GM23338 (cell line): Measurements from ENCODE around the gene PCBP3. TPM values are rescaled to one million over a fixed set of nuclear protein-coding genes. Genes with fewer than 3 reads are reported as not detected.

Experiments
- ATAC-seq: fragments of 200-7000 bp; cut with Tn5 transposase; 3 replicates; pipeline ENCODE4 v1.9.1; 2020
- DNase-seq: peaks from one replicate; pipeline ENCODE4 v3.0.0-alpha.2; 2015; ENCODE audit warnings: low spot score
- H2AFZ ChIP-seq: fragments of 200-600 bp; sonication (generic); 2 replicates; pipeline ENCODE4 v1.8.0; 2016; ENCODE audit warnings: antibody characterized with exemption, mild to moderate bottlenecking, moderate library complexity
- H3F3A ChIP-seq: fragments of 200-600 bp; sonication (generic); replicated peaks from 2 replicates; pipeline ENCODE4 v1.8.0; 2017; ENCODE audit warnings: antibody characterized with exemption, mixed run types, low read depth
- H3K27ac ChIP-seq: fragments of 200-600 bp; sonication (generic); 2 replicates; pipeline ENCODE4 v1.6.1; 2016; ENCODE audit warnings: low read depth
- H3K27me3 ChIP-seq: fragments of 200-600 bp; sonication (generic); 2 replicates; pipeline ENCODE4 v1.8.0; 2016; ENCODE audit warnings: mild to moderate bottlenecking, mixed run types, moderate library complexity; ENCODE audit not compliant: insufficient read depth
- H3K36me3 ChIP-seq: fragments of 200-600 bp; sonication (generic); 2 replicates; pipeline ENCODE4 v1.8.0; 2016; ENCODE audit warnings: mild to moderate bottlenecking; ENCODE audit not compliant: insufficient read depth
- H3K4me1 ChIP-seq: fragments of 200-600 bp; sonication (generic); 2 replicates; pipeline ENCODE4 v1.8.0; 2016; ENCODE audit warnings: mild to moderate bottlenecking, moderate library complexity; ENCODE audit not compliant: insufficient read depth
- H3K4me2 ChIP-seq: fragments of 200-600 bp; sonication (generic); 2 replicates; pipeline ENCODE4 v1.7.1; 2017; ENCODE audit warnings: mixed run types
- H3K4me3 ChIP-seq: fragments of 200-600 bp; sonication (generic); 2 replicates; pipeline ENCODE4 v1.6.1; 2016; ENCODE audit warnings: mixed run types
- H3K79me2 ChIP-seq: fragments of 200-600 bp; sonication (generic); replicated peaks from 2 replicates; pipeline ENCODE4 v1.8.0; 2017; ENCODE audit warnings: mild to moderate bottlenecking; ENCODE audit not compliant: insufficient read depth
- H3K9me2 ChIP-seq: fragments of 200-600 bp; sonication (generic); 2 replicates; pipeline ENCODE4 v1.8.0; 2017; ENCODE audit not compliant: insufficient read depth
- H4K20me1 ChIP-seq: fragments of 200-600 bp; sonication (generic); replicated peaks from 2 replicates; pipeline ENCODE4 v1.8.0; 2017; ENCODE audit warnings: mild to moderate bottlenecking; ENCODE audit not compliant: insufficient read depth
- H3K27ac Mint-ChIP-seq: 2 replicates; pipeline ENCODE4 v1.8.0; 2020; ENCODE audit warnings: inconsistent platforms, mild to moderate bottlenecking, moderate library complexity, mixed read lengths
- H3K27me3 Mint-ChIP-seq: 3 replicates; pipeline ENCODE4 v1.8.0; 2022; ENCODE audit warnings: low read depth, mild to moderate bottlenecking, moderate library complexity, mixed read lengths, inconsistent platforms; ENCODE audit not compliant: insufficient read depth, poor library complexity
- H3K36me3 Mint-ChIP-seq: 3 replicates; pipeline ENCODE4 v1.8.0; 2021; ENCODE audit warnings: low read depth, mild to moderate bottlenecking, inconsistent platforms, moderate library complexity, mixed read lengths
- H3K4me1 Mint-ChIP-seq: 3 replicates; pipeline ENCODE4 v1.8.0; 2020; ENCODE audit warnings: mild to moderate bottlenecking, inconsistent platforms, mixed read lengths
- H3K4me3 Mint-ChIP-seq: 3 replicates; pipeline ENCODE4 v1.8.0; 2021; ENCODE audit warnings: moderate library complexity, mild to moderate bottlenecking, inconsistent platforms, mixed read lengths
- H3K9me3 Mint-ChIP-seq: 3 replicates; pipeline ENCODE4 v1.8.0; 2020; ENCODE audit warnings: moderate library complexity, mild to moderate bottlenecking, inconsistent platforms, mixed read lengths
- ETS1 ChIP-seq: IDR thresholded peaks from 2 replicates; pipeline ENCODE4 v1.6.1; 2016; ENCODE audit warnings: antibody characterized with exemption
- EZH2phosphoT487 ChIP-seq: fragments of 200-600 bp; sonication (generic); IDR thresholded peaks from one replicate; pipeline ENCODE4 v1.8.1; 2018; ENCODE audit warnings: antibody characterized with exemption; ENCODE audit not compliant: unreplicated experiment
- JUNB ChIP-seq: IDR thresholded peaks from one replicate; pipeline ENCODE4 v1.6.1; 2016; ENCODE audit warnings: antibody characterized with exemption; ENCODE audit not compliant: unreplicated experiment
- STAT1 ChIP-seq: IDR thresholded peaks from one replicate; pipeline ENCODE4 v1.6.1; 2016; ENCODE audit warnings: antibody characterized with exemption; ENCODE audit not compliant: unreplicated experiment
- ZNF114 ChIP-seq: fragments of 250-450 bp; sonication (Bioruptor Pico); IDR thresholded peaks from 2 replicates; pipeline ENCODE4 v1.5.0; 2020; ENCODE audit warnings: mild to moderate bottlenecking, moderate library complexity
- ZNF331 ChIP-seq: fragments of 250-450 bp; sonication (Bioruptor Pico); IDR thresholded peaks from 2 replicates; pipeline ENCODE4 v1.5.0; 2020; ENCODE audit warnings: low read depth, mild to moderate bottlenecking, moderate library complexity
- ZNF462 ChIP-seq: fragments of 250-450 bp; sonication (Bioruptor Pico); IDR thresholded peaks from 2 replicates; pipeline ENCODE4 v1.5.0; 2020; ENCODE audit warnings: mild to moderate bottlenecking, moderate library complexity
- polyA plus RNA-seq: library from polyadenylated mRNA; unstranded; fragments of >200 nt; fragmentation: Nextera tagmentation; extraction: Ambion mirVana; gene quantifications from 2 replicates; pipeline ENCODE4 v1.2.1, GENCODE V29; 2016
- total RNA-seq: library from RNA; depleted of rRNA; stranded (reverse); fragments of >200 nt; shearing (Covaris generic); gene quantifications from 2 replicates; pipeline ENCODE4 v1.2.3, GENCODE V29; 2014
- TF ChIP-seq, protein P1 (sequence below): IDR thresholded peaks from one replicate; pipeline ENCODE4 v1.6.1; 2018; ENCODE audit warnings: antibody characterized with exemption; ENCODE audit not compliant: unreplicated experiment
- TF ChIP-seq, protein P2 (sequence below), 2 experiments: fragments of 200-600 bp in 1 of 2; sonication (generic) in 1 of 2; conservative IDR thresholded peaks; 2 replicates each; pipeline versions ENCODE4 v1.5.1 to v1.6.1; 2016 to 2017; ENCODE audit warnings: antibody characterized with exemption in 2 of 2, low read depth in 2 of 2, mild to moderate bottlenecking in 2 of 2, moderate library complexity in 1 of 2

PCBP3 gene
- total and polyA plus RNA-seq, 2 experiments from 2014 or later, result 7.1 to 9.1 TPM

- TF ChIP-seq STAT1, result no peak
- TF ChIP-seq EZH2phosphoT487, result no peak
Observed at GRCh38 chr21:45721671-45722070, 78.1 kb downstream of the PCBP3 start (continued).

DNA sequence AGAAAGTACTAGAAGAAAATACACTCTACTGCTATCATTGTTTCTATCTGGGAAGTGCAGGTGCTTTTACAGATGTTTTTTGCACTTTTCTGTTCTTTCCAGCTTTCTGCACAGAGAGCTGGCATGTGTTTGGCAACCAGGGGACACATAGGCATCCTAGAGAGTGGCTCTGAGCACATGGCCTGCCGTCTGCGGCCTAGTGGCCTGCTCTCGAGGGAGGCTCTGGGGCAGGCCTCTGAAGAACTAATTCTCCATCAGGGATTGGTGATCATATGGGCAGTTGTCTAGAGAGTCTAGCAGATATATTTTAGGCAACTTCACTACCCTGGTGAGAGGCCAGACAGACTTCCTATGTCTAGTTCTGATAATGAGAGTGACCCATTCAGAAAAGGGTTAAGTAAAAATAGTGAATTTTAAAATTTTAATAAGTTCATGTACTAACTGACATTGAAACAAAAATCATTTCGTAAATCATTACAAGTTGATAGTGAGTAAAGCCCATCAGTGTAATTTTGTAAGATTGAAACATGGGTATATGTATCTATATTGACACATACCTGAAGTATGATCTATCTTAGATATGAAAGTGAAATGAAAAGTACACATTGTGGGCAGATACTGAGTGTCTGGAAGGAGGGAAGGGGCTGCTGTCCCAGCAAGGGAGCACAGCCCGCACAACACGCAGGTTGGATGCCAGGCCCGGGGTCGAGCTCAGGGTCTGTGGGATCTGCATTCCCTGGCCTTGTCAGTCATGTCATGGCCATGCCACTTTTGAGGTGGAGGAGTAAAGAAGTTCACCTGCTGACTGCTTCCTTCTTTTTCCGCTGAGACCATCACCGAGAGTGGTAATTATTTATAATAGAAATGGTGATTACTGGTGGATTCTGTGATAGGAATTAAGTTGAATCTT lies 79.8 kb downstream of the PCBP3 start:
- no peak overlapping the region for H3K27ac ChIP-seq
- H3F3A ChIP-seq, result no peaks in the 10 kb centered on the region
- no peak overlapping the region for H3K27ac Mint-ChIP-seq
- H2AFZ ChIP-seq, result no peak overlapping the region
- no peak overlapping the region for H3K4me3 Mint-ChIP-seq
- H3K36me3 Mint-ChIP-seq, result no peaks in the 10 kb centered on the region
- H3K4me1 Mint-ChIP-seq, result peaks cover 7% of the 10 kb centered on the region
- DNase-seq, result no peak
- no peaks in the 10 kb centered on the region for H4K20me1 ChIP-seq
- H3K36me3 ChIP-seq, result no peaks in the 10 kb centered on the region
- no peaks in the 10 kb centered on the region for H3K79me2 ChIP-seq
- no peak overlapping the region for H3K4me2 ChIP-seq
- no peak for ATAC-seq
- H3K9me3 Mint-ChIP-seq, result no peaks in the 10 kb centered on the region
- H3K4me3 ChIP-seq, result no peak overlapping the region
- H3K27me3 ChIP-seq, result no peaks in the 10 kb centered on the region
- no peaks in the 10 kb centered on the region for H3K9me2 ChIP-seq
- no peaks in the 10 kb centered on the region for H3K4me1 ChIP-seq
- peaks cover 3% of the 10 kb centered on the region for H3K27me3 Mint-ChIP-seq
- TF ChIP-seq STAT1, result no peak
- TF ChIP-seq, protein P1, sequence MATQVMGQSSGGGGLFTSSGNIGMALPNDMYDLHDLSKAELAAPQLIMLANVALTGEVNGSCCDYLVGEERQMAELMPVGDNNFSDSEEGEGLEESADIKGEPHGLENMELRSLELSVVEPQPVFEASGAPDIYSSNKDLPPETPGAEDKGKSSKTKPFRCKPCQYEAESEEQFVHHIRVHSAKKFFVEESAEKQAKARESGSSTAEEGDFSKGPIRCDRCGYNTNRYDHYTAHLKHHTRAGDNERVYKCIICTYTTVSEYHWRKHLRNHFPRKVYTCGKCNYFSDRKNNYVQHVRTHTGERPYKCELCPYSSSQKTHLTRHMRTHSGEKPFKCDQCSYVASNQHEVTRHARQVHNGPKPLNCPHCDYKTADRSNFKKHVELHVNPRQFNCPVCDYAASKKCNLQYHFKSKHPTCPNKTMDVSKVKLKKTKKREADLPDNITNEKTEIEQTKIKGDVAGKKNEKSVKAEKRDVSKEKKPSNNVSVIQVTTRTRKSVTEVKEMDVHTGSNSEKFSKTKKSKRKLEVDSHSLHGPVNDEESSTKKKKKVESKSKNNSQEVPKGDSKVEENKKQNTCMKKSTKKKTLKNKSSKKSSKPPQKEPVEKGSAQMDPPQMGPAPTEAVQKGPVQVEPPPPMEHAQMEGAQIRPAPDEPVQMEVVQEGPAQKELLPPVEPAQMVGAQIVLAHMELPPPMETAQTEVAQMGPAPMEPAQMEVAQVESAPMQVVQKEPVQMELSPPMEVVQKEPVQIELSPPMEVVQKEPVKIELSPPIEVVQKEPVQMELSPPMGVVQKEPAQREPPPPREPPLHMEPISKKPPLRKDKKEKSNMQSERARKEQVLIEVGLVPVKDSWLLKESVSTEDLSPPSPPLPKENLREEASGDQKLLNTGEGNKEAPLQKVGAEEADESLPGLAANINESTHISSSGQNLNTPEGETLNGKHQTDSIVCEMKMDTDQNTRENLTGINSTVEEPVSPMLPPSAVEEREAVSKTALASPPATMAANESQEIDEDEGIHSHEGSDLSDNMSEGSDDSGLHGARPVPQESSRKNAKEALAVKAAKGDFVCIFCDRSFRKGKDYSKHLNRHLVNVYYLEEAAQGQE, result no peak
- TF ChIP-seq ZNF114 (CRISPR knock-in tag), result no peak
- no peak for TF ChIP-seq EZH2phosphoT487
- TF ChIP-seq, protein P2, sequence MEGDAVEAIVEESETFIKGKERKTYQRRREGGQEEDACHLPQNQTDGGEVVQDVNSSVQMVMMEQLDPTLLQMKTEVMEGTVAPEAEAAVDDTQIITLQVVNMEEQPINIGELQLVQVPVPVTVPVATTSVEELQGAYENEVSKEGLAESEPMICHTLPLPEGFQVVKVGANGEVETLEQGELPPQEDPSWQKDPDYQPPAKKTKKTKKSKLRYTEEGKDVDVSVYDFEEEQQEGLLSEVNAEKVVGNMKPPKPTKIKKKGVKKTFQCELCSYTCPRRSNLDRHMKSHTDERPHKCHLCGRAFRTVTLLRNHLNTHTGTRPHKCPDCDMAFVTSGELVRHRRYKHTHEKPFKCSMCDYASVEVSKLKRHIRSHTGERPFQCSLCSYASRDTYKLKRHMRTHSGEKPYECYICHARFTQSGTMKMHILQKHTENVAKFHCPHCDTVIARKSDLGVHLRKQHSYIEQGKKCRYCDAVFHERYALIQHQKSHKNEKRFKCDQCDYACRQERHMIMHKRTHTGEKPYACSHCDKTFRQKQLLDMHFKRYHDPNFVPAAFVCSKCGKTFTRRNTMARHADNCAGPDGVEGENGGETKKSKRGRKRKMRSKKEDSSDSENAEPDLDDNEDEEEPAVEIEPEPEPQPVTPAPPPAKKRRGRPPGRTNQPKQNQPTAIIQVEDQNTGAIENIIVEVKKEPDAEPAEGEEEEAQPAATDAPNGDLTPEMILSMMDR (conservative IDR thresholded peaks at IDR 0.05; ENCODE audit: low read depth in 2 of 2), result no peak
- TF ChIP-seq ZNF331 (CRISPR knock-in tag), result no peak
- TF ChIP-seq ZNF462 (CRISPR knock-in tag), result no peak
- TF ChIP-seq ETS1, result no peak
- TF ChIP-seq JUNB, result no peak
